Brain microvascular endothelial cell (primary cell): ENCODE results near the gene TMEM125.

Experiments used
- DNase-seq: peaks from one replicate; pipeline ENCODE4 v3.0.0-alpha.2; 2020
- H3K27ac ChIP-seq: fragments of 250-450 bp; sonication (Bioruptor Pico); 2 replicates; pipeline ENCODE4 v1.5.1; 2020; ENCODE audit warnings: mild to moderate bottlenecking, moderate library complexity
- H3K27me3 ChIP-seq: fragments of 250-450 bp; sonication (Bioruptor Pico); replicated peaks from 2 replicates; pipeline ENCODE4 v1.5.1; 2020; ENCODE audit warnings: mild to moderate bottlenecking
- H3K36me3 ChIP-seq: fragments of 250-450 bp; sonication (Bioruptor Pico); replicated peaks from 2 replicates; pipeline ENCODE4 v1.5.1; 2020; ENCODE audit warnings: mild to moderate bottlenecking
- H3K4me3 ChIP-seq: 2 replicates; pipeline ENCODE4 v1.5.1; 2011; ENCODE audit warnings: low read depth, mild to moderate bottlenecking, control low read depth, low read length, moderate library complexity
- CTCF ChIP-seq: IDR thresholded peaks from 2 replicates; pipeline ENCODE4 v1.5.1; 2011; ENCODE audit warnings: low read depth, mild to moderate bottlenecking, moderate library complexity, low read length, control low read depth, inconsistent platforms; ENCODE audit errors: missing control alignments
- in situ Hi-C: cut with HindIII; loops from 2 replicates; pipeline ENCODE4 v1.10.0; 2017; ENCODE audit warnings: low sequenced_read_pairs, low pct_ligation_motif_present

The TMEM125 gene

GRCh38 chr1:43286533-43286932 is 16.8 kb downstream of the TMEM125 start:
- Histone ChIP-seq H3K36me3 (no peaks in the 10 kb centered on the region), H3K27me3 (no peaks in the 10 kb centered on the region), H3K4me3 (no peak overlapping the region), H3K27ac (no peak overlapping the region)
- TF ChIP-seq CTCF: no peak
- DNase-seq: no peak
- in situ Hi-C loops: no loop called here

GRCh38 chr1:43288058-43288784 is 18.4 kb downstream of the TMEM125 start:
- H3K36me3 ChIP-seq: no peaks in the 10 kb centered on the region
- no peak overlapping the region for H3K4me3 ChIP-seq
- no peaks in the 10 kb centered on the region for H3K27me3 ChIP-seq
- DNase-seq: no peak
- no peak overlapping the region for H3K27ac ChIP-seq
- in situ Hi-C loops: no loop called here
- no peak for TF ChIP-seq CTCF

- no peak overlapping the region for H3K27ac ChIP-seq
- H3K4me3 ChIP-seq: no peak overlapping the region
- in situ Hi-C loops: no loop called here
- DNase-seq: no peak
- no peak for TF ChIP-seq CTCF
- no peaks in the 10 kb centered on the region for H3K36me3 ChIP-seq
- no peaks in the 10 kb centered on the region for H3K27me3 ChIP-seq
These were observed 19.3 kb downstream of the TMEM125 start for GRCh38 chr1:43288785-43289706.

- no peaks in the 10 kb centered on the region for H3K36me3 ChIP-seq
- DNase-seq: no peak
These were observed 22.4 kb downstream of the TMEM125 start for GRCh38 chr1:43292216-43292615.

GRCh38 chr1:43292679-43293078 is 22.9 kb downstream of the TMEM125 start:
- H3K27me3 ChIP-seq: no peaks in the 10 kb centered on the region
- DNase-seq: no peak
- in situ Hi-C loops: no loop called here
- no peak overlapping the region for H3K4me3 ChIP-seq
- H3K27ac ChIP-seq: no peak overlapping the region
- H3K36me3 ChIP-seq: no peaks in the 10 kb centered on the region
- TF ChIP-seq CTCF: no peak

More at GRCh38 chr1:43292216-43292615, 22.4 kb downstream of the TMEM125 start:
- H3K4me3 ChIP-seq: no peak overlapping the region
- in situ Hi-C loops: no loop called here
- H3K27me3 ChIP-seq: no peaks in the 10 kb centered on the region
- no peak for TF ChIP-seq CTCF
- H3K27ac ChIP-seq: no peak overlapping the region
